HT1080 (cell line): Measurements from ENCODE around the gene JOSD2. TPM values are rescaled to one million over a fixed set of nuclear protein-coding genes. Genes with fewer than 3 reads are reported as not detected.

Experiments used
- DNase-seq: peaks from one replicate; pipeline ENCODE4 v3.0.0-alpha.2; 2015; ENCODE audit warnings: low read depth
- total RNA-seq: library from RNA; depleted of rRNA; stranded (reverse); fragments of >200 nt; shearing (Covaris generic); gene quantifications from 2 replicates; pipeline ENCODE4 v1.2.3, GENCODE V29; 2014

Gene JOSD2
- total RNA-seq, 1 experiment from 2014 or later: 41.2 TPM

- DNase-seq: no peak
Measured at GRCh38 chr19:50514346-50515167, 3.6 kb upstream of the JOSD2 start.

- no peak for DNase-seq
Measured at GRCh38 chr19:50513746-50514345, 2.9 kb upstream of the JOSD2 start, which contains the start of gene ASPDH. TSS of gene ASPDH (minus strand) at chr19:50513913. CDS start at chr19:50513823, 90 bp downstream.

GRCh38 chr19:50512999-50513745, 2.2 kb upstream of the JOSD2 start:
- DNase-seq: no peak

- DNase-seq: no peak
Measured at GRCh38 chr19:50512112-50512998, 1.4 kb upstream of the JOSD2 start.

- DNase-seq: no peak
Measured at GRCh38 chr19:50510700-50511068, 307 bp downstream of the JOSD2 start.

GRCh38 chr19:50510121-50510670, 795 bp downstream of the JOSD2 start:
- DNase-seq: no peak

GRCh38 chr19:50509366-50509765, 1.6 kb downstream of the JOSD2 start:
- no peak for DNase-seq

GRCh38 chr19:50508843-50509190, 2.2 kb downstream of the JOSD2 start:
- DNase-seq: no peak

GRCh38 chr19:50507376-50507775, 3.6 kb downstream of the JOSD2 start:
- DNase-seq: no peak

GRCh38 chr19:50506700-50507099, 4.3 kb downstream of the JOSD2 start:
- DNase-seq: no peak

- DNase-seq: no peak
Measured at GRCh38 chr19:50505856-50506611, 5.0 kb downstream of the JOSD2 start.

GRCh38 chr19:50501568-50502475, 9.2 kb downstream of the JOSD2 start:
- DNase-seq: no peak

- DNase-seq: no peak
Measured at GRCh38 chr19:50501186-50501567, 9.8 kb downstream of the JOSD2 start.

- DNase-seq: no peak
Measured at GRCh38 chr19:50500753-50501151, 10.2 kb downstream of the JOSD2 start.

GRCh38 chr19:50500060-50500752, 10.8 kb downstream of the JOSD2 start:
- DNase-seq: no peak

- no peak for DNase-seq
Measured at GRCh38 chr19:50498219-50499056, 12.6 kb downstream of the JOSD2 start.

- DNase-seq: no peak
Measured at GRCh38 chr19:50497022-50497405, 14.0 kb downstream of the JOSD2 start.
